Nephron (organoid): ENCODE data around the gene ANO8.

Source experiments
- H3K27ac Mint-ChIP-seq, 3 experiments: 2 replicates each; pipeline ENCODE4 v1.8.0; 2020; ENCODE audit warnings: mixed read lengths in 3 of 3, mild to moderate bottlenecking in 2 of 3, moderate library complexity in 1 of 3
- H3K27me3 Mint-ChIP-seq: 2 replicates; pipeline ENCODE4 v1.8.0; 2021; ENCODE audit warnings: low read depth, mild to moderate bottlenecking, moderate library complexity, mixed read lengths
- H3K36me3 Mint-ChIP-seq: 2 replicates; pipeline ENCODE4 v1.8.0; 2020; ENCODE audit warnings: low read depth, mixed read lengths
- H3K4me1 Mint-ChIP-seq: 2 replicates; pipeline ENCODE4 v1.8.0; 2020; ENCODE audit warnings: mixed read lengths
- H3K4me3 Mint-ChIP-seq, 3 experiments: 2 replicates each; pipeline ENCODE4 v1.8.0; 2020; ENCODE audit warnings: mild to moderate bottlenecking in 3 of 3, mixed read lengths in 3 of 3, moderate library complexity in 2 of 3
- H3K9me3 Mint-ChIP-seq: 2 replicates; pipeline ENCODE4 v1.8.0; 2020; ENCODE audit warnings: mixed read lengths
- TF ChIP-seq, protein P1 (sequence below), 3 experiments: fragments of 200-600 bp; sonication (generic); IDR thresholded peaks; one replicate each; pipeline ENCODE4 v1.5.0; 2021; ENCODE audit warnings: antibody characterized with exemption in 3 of 3; ENCODE audit not compliant: unreplicated experiment in 3 of 3

The ANO8 gene

GRCh38 chr19:17292301-17293074 is 42.2 kb downstream of the ANO8 start:
- peaks cover 12% of the 10 kb centered on the region for H3K36me3 Mint-ChIP-seq
- H3K27me3 Mint-ChIP-seq: no peaks in the 10 kb centered on the region
- TF ChIP-seq, protein P1, sequence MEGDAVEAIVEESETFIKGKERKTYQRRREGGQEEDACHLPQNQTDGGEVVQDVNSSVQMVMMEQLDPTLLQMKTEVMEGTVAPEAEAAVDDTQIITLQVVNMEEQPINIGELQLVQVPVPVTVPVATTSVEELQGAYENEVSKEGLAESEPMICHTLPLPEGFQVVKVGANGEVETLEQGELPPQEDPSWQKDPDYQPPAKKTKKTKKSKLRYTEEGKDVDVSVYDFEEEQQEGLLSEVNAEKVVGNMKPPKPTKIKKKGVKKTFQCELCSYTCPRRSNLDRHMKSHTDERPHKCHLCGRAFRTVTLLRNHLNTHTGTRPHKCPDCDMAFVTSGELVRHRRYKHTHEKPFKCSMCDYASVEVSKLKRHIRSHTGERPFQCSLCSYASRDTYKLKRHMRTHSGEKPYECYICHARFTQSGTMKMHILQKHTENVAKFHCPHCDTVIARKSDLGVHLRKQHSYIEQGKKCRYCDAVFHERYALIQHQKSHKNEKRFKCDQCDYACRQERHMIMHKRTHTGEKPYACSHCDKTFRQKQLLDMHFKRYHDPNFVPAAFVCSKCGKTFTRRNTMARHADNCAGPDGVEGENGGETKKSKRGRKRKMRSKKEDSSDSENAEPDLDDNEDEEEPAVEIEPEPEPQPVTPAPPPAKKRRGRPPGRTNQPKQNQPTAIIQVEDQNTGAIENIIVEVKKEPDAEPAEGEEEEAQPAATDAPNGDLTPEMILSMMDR (IDR thresholded peaks at IDR 0.05; ENCODE audit: unreplicated experiment in 3 of 3): peak; percentile 47 to 62 (median 50)
- H3K4me1 Mint-ChIP-seq: no peaks in the 10 kb centered on the region
- peak overlapping the region; percentile 82 to 85 (median 83) for H3K4me3 Mint-ChIP-seq
- H3K27ac Mint-ChIP-seq: peak overlapping the region in 2 of 3 experiments; percentile 83 to 85
- H3K9me3 Mint-ChIP-seq: no peaks in the 10 kb centered on the region

DNA sequence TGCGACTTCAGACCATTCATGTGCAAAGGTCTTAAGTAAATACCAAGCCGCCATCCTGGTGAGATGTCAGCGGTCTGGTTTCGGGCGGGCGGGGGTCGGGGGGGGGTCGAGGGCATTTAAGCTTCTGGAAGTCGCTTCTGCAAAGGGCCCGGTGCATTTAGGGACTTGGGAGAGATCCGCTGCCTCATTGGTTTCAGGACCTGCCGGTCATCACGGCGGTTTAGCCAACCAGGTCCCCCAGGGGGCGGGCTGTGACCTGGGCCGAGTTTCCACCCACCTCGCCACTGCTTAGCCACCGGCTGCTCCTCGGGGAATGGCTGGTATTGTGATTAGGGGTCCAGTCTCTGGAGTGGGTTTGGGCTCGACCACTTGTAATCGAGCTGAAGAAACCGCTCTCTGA is 45.2 kb downstream of the ANO8 start:
- H3K27me3 Mint-ChIP-seq: no peaks in the 10 kb centered on the region
- TF ChIP-seq, protein P1 (IDR thresholded peaks at IDR 0.05; ENCODE audit: unreplicated experiment in 3 of 3): no peak
- peaks cover 4% of the 10 kb centered on the region for H3K36me3 Mint-ChIP-seq
- H3K27ac Mint-ChIP-seq: no peak overlapping the region
- no peaks in the 10 kb centered on the region for H3K4me1 Mint-ChIP-seq
- peak overlapping the region; percentile 32 to 60 (median 38) for H3K4me3 Mint-ChIP-seq
- no peaks in the 10 kb centered on the region for H3K9me3 Mint-ChIP-seq

DNA sequence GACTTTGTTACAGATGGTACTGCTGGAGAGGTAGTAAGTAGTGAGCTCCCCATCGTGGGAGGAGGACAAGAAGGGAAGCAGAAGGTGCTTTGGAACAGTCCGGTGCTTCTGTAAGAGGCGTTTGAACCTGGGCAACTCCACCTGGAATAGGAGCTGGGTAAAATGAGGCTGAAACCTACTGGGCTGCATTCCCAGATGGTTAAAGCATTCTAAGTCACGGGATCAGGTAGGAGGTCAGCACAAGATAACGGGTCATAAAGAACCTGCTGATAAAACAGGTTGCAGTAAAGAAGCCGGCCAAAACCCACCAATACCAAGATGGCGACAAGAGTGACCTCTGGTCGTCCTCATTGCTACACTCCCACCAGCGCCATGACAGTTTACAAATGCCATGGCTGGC is 47.9 kb downstream of the ANO8 start:
- Mint-ChIP-seq H3K4me3 (no peak overlapping the region), H3K27me3 (peaks cover 4% of the 10 kb centered on the region), H3K4me1 (no peaks in the 10 kb centered on the region), H3K27ac (no peak overlapping the region), H3K9me3 (no peaks in the 10 kb centered on the region), H3K36me3 (peaks cover 4% of the 10 kb centered on the region)
- TF ChIP-seq, protein P1 (IDR thresholded peaks at IDR 0.05; ENCODE audit: unreplicated experiment in 3 of 3): no peak

DNA sequence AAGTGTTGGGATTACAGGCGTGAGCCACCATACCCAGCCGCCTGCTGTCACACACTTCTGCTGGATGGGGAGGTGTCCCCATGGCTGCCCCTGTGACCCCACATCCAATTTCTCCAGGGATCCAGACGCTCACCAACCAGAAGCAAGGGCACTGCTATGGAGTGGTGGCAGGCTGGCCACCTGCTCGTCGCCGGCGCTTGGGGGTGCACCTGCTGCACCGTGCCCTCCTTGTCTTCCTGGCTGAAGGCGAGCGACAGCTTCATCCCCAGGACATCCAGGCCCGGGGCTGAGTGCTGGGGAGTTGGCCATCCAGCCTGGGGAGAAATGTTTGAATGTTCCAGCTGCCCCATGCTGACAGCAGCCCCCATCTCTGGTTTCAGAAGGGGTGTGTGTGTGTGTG is 48.4 kb downstream of the ANO8 start:
- Mint-ChIP-seq H3K36me3 (peaks cover 4% of the 10 kb centered on the region), H3K27me3 (peaks cover 8% of the 10 kb centered on the region), H3K9me3 (no peaks in the 10 kb centered on the region), H3K4me1 (no peaks in the 10 kb centered on the region), H3K27ac (no peak overlapping the region), H3K4me3 (no peak overlapping the region)
- TF ChIP-seq, protein P1 (IDR thresholded peaks at IDR 0.05; ENCODE audit: unreplicated experiment in 3 of 3): no peak

DNA sequence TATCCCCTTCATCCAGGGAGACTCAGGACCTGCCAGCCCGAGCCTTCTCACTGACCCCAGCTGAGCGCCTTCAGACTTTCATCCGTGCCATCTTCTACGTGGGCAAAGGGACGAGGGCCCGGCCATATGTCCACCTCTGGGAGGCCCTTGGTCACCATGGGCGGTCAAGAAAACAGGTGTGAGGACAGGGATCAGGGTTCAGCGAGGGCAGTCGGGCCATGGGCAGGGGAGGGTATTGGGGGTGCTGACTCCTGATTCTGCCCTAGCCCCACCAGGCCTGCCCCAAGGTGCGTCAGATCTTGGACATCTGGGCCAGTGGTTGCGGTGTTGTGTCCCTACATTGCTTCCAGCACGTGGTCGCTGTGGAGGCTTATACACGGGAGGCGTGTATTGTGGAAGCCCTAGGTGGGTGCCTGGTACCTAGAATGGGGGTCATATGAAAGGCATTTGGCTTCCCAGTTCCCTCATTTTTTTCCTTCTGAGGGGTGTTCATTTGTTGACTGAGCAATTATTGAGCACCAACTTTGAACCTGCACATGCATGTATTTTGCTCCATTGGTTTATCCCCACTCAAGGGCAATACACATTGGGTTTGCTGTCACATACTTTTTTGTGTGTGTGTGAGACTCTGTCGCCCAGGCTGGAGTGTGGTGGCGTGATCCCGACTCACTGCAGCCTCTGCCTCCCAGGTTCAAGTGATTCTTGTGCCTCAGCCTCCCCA is 49.1 kb downstream of the ANO8 start:
- H3K27ac Mint-ChIP-seq: no peak overlapping the region
- H3K36me3 Mint-ChIP-seq: peaks cover 4% of the 10 kb centered on the region
- H3K4me1 Mint-ChIP-seq: no peaks in the 10 kb centered on the region
- H3K9me3 Mint-ChIP-seq: no peaks in the 10 kb centered on the region
- H3K4me3 Mint-ChIP-seq: no peak overlapping the region
- peaks cover 11% of the 10 kb centered on the region for H3K27me3 Mint-ChIP-seq
- TF ChIP-seq, protein P1 (IDR thresholded peaks at IDR 0.05; ENCODE audit: unreplicated experiment in 3 of 3): no peak
